DMS53 treated with DMSO at 0.1 percent for 48 hours (cell line): Measurements from ENCODE around the gene GPRC5A.

Source experiments
- DNase-seq: peaks from one replicate; lab custom pipeline; 2025; ENCODE audit not compliant: unreplicated experiment; lab: John Stamatoyannopoulos, UW

Gene GPRC5A

GRCh38 chr12:12885096-12885792, 6.1 kb upstream of the GPRC5A start:
- DNase-seq = no peak

DNA sequence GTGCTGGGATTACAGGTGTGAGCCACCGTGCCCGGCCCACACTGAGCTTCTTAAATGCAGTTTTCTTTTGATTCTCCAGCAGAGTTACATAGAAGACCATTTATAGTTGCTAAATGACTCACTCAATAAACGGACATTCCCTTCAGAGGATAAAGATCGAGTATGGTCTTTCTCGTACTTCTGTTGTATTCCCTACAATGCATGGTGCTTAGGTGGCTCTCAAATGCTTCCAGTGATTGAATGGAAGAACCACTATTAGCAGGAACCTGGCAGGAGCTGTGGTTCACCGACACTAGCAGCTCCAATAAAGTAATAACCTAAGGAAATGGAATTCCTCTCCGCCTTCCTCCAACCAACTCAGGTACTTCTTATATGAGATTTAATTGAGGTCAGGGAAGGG, 3.9 kb upstream of the GPRC5A start:
- DNase-seq = no peak

GRCh38 chr12:12889701-12890100, 1.7 kb upstream of the GPRC5A start:
- DNase-seq = no peak

DNA sequence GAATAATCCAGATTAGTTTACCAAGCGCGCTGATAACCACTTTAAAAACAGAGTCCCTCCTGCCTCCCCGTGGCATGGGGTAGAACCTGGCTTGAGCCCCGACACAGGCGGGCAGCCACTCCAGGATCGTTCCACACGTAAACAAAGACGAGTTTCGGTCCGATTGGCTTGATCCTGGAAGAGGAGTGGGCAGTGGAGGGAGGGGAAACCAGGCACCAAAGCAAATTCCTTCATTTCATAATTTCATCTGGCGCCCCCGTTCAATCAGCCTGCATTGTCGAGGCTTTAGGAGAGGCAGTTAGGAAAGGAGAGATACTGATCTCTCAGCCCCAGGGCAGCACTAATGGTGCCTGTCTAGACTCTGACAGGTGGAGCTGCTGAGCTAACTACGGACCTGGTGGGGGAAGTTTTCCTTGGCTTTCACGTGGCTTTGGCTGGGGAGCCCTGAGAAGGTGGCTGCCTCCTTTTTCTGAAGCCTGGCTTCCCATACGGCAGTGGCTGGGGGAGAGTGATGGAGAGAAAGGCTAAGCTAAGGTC, 751 bp upstream of the GPRC5A start:
- peak; percentile 75 for DNase-seq

- DNase-seq = peak; percentile 45
Observed at GRCh38 chr12:12891881-12892355, 556 bp downstream of the GPRC5A start.

- no peak for DNase-seq
Observed at GRCh38 chr12:12892681-12893141, 1.3 kb downstream of the GPRC5A start.

DNA sequence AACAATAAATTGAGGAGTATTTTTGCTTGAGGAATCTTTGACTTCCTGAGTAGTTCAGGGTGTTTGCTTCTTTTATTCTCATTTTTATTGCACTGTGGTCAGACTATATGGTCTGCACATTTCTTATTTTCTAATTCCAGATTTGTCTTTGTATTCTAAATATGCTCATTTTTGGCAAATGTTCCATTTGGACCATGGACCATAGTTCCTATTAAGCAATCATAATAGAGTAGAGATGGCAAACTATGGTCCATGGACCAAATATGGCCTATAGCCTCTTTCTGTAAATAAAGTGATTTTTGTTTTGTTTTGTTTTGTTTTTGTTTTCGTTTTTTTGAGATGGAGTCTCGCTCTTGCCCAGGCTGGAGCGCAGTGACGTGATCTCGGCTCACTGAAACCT, 2.1 kb downstream of the GPRC5A start:
- no peak for DNase-seq

DNA sequence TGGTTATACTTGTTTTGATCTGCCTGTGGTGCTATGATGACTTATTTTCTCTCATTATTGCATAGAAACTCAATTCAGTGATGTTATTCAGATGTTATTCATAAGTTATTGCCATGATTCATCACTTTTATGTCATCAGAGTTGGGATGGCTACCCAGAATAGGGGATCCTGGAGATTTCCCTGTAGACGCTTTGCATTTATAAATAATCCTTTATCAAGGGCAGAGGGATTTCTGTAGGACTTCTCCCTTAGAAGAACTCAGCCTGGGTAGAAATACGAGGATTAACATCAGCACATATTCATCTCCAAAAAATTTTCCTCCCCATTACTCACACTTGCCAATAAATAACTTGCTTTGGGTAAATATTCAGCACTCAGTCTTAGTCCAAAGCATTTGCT, 4.9 kb downstream of the GPRC5A start:
- no peak for DNase-seq

- DNase-seq = no peak
Observed at GRCh38 chr12:12897302-12897701, 5.9 kb downstream of the GPRC5A start.

DNA sequence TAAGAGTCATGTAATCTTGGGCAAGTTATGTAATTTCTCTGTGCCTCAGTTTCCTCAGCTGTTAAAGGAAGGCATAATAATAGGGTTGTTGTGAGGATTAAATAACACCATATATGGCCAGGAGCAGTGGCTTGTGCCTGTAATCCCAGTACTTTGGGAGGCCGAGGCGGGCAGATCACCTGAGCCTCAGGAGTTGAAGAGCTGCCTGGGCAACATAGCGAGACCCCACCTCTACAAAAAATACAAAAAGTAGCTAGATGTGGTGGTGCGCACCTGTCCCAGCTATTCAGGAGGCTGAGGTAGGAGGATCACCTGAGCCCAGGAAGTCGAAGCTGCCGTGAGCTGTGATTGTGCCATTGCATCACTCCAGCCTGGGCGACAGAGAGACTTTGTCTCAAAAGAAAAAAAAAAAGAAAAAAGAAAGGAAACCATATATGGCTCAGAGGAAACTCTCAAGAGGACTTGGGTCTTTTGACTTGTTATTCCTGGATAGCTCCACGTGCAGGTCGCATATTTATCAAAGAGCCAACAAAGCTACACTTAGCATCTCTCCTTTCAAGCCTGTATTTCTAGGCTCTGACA, 6.9 kb downstream of the GPRC5A start:
- DNase-seq = no peak

GRCh38 chr12:12898911-12899511, 7.6 kb downstream of the GPRC5A start:
- no peak for DNase-seq

DNA sequence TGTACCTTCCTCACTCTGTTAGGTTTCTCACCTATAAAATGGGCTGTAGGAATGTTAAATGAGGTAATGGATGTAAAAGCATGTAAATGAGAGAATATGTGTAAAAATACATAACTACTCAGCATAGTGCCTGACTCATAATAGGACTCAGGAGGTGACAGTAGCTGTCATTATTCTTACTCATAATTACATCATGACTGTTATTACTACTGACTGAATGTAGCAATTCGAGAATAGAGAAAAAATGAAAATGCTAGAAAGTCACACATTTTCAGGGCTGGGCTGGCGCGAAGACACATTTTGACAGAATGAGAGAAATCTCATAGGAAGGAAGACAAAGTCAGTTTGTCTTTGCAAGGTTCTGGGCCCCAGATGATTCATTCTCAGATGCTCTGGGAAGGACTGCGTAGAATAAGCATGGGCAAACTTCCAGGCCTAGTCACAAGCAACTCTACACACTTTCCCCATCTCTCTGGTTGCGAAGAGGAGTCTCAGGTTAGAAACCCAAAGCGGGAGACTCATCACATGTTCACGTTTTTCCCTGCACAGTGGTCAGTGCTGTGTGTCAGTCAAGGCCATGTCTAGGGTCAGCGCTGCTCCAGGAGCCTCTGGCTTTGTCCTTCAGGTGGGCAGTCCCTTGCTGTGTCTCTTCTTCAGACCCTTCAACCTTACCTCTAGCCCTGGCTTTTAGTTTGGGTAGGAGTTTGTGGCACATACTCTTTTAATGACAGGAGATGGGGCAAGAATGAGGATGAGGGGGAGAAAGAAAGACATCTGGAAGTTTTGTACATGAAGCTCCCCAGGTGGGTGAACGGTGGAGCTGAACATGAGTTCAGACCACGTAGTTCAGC, 8.4 kb downstream of the GPRC5A start:
- DNase-seq = no peak

DNA sequence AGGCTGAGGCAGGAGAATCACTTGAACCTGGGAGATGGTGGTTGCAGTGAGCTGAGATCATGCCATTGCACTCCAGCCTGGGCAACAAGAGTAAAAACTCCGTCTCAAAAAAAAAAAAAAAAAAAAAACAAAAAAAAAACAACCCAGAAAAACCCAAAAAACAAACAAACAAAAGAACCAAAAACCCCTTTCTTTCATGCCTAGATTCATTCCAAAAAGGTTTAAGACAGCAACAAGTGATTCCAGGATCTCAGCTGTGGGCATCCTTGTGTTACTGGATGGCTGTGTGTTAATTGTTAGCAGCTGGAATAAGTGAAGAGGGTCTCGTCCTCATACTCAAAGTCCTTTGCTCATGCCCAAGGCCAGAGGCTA, 9.4 kb downstream of the GPRC5A start:
- DNase-seq = no peak

DNA sequence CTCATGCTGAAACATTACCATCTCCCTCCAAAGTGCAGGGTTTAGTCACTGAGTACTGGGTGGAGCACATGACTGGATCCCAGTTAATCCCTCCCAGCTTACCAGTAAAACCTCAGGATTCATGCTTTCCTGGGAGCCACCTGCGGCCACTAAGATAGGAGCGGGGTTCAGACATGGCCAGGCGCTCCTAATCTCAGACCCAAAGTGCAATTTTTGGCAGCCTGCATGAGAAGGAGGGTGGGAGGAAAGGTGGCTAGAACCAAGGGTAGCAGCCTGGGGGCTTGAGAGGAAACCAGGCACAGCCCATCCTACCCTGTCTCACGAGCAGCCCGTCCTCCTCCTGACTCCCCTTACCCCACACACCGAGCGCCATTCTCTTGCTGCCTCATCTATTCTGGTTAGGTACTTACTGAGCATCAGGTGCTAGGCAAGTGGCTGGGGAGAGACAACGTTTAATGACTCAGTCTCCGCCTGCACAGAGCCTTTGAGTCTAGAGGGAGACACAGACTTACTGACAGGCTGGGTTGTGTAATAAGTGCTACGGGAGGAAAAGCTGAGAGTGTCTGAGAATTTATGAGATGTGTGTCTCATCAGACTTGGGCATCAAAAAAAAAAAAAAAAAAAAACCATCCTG, 9.9 kb downstream of the GPRC5A start:
- no peak for DNase-seq

DNA sequence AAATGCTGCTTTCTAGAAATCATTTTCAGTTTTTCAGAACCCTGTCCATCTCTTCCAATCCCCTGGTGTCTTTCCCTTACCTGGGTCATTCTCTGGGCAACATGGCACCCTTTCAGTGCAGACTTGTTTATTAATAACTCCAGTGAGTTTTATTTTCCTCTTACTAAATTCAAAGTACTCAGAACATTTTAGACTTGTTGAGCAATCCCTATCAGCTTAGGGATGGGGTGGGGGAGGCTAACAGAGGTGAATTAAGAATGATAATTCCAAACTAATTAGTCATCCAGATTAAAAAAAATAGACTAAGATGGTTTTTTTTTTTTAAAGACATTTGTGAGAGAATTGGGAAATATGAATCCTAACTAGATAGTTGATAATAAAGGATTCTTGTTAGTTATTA, 10.7 kb downstream of the GPRC5A start:
- DNase-seq = no peak

GRCh38 chr12:12903642-12904609, 12.6 kb downstream of the GPRC5A start:
- no peak for DNase-seq

GRCh38 chr12:12907552-12907951, 16.2 kb downstream of the GPRC5A start:
- no peak for DNase-seq

DNA sequence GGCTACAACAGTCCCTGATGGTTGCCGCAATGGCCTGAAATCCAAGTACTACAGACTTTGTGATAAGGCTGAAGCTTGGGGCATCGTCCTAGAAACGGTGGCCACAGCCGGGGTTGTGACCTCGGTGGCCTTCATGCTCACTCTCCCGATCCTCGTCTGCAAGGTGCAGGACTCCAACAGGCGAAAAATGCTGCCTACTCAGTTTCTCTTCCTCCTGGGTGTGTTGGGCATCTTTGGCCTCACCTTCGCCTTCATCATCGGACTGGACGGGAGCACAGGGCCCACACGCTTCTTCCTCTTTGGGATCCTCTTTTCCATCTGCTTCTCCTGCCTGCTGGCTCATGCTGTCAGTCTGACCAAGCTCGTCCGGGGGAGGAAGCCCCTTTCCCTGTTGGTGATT, 16.9 kb downstream of the GPRC5A start:
- DNase-seq = no peak

DNA sequence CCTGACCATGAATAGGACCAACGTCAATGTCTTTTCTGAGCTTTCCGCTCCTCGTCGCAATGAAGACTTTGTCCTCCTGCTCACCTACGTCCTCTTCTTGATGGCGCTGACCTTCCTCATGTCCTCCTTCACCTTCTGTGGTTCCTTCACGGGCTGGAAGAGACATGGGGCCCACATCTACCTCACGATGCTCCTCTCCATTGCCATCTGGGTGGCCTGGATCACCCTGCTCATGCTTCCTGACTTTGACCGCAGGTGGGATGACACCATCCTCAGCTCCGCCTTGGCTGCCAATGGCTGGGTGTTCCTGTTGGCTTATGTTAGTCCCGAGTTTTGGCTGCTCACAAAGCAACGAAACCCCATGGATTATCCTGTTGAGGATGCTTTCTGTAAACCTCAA, 17.3 kb downstream of the GPRC5A start:
- no peak for DNase-seq
